K562 (cell line): ENCODE data around the gene ZIC3. TPM values are rescaled to one million over a fixed set of nuclear protein-coding genes. Genes with fewer than 3 reads are reported as not detected.

ENCODE experiments used
- ATAC-seq: fragments of 200-7000 bp; cut with Tn5 transposase; 3 replicates; pipeline ENCODE4 v1.9.1; 2020; ENCODE audit warnings: moderate library complexity
- BruUV-seq: library from RNA; stranded (reverse); fragments of 400-500 nt; replicated peaks from 2 replicates; lab custom pipeline; 2021; lab: Mats Ljungman, UMichigan
- CTCF ChIA-PET: fragments of 300-600 bp; formaldehyde crosslinking; extraction: SDS; loops from one replicate; lab custom pipeline; 2021; ENCODE audit warnings: low intra/inter-chr PET ratio; lab: Yijun Ruan, JAX
- POLR2A ChIA-PET: fragments of 300-600, 350-650 bp; sonication (Branson Sonifier 250); formaldehyde crosslinking; extraction: SDS; loops from one replicate; lab custom pipeline; 2021; ENCODE audit warnings: antibody characterized with exemption, inconsistent platforms; lab: Yijun Ruan, JAX
- DNase-seq, 4 experiments: peaks; one replicate each; pipeline versions ENCODE4 v3.0.0 to v3.0.0-alpha.2; 2011 to 2018; ENCODE audit warnings: low spot score in 3 of 4, mixed read lengths in 3 of 4; ENCODE audit errors: extremely low read depth in 1 of 4
- FAIRE-seq: peaks from 2 replicates; lab custom pipeline; 2011; peaks lifted over from hg19 to GRCh38; lab: Jason Lieb, UNC
- H2AFZ ChIP-seq: 2 replicates; pipeline ENCODE4 v1.6.0; 2011; ENCODE audit warnings: low read depth, low read length, control low read depth, inconsistent platforms
- H3K27ac ChIP-seq: fragments of 200-600 bp; 3 replicates; pipeline ENCODE4 v1.8.0; 2011; ENCODE audit warnings: low read depth, mild to moderate bottlenecking, control low read depth, inconsistent platforms, low read length, moderate library complexity, mixed read lengths; ENCODE audit errors: extremely low read depth
- H3K27me3 ChIP-seq, 2 experiments: fragments of 300-600 bp in 1 of 2; 2 replicates in 1 of 2; 3 replicates in 1 of 2; pipeline versions ENCODE4 v1.6.0 to v1.8.0; 2011; ENCODE audit warnings: inconsistent platforms in 2 of 2, low read length in 2 of 2, mild to moderate bottlenecking in 1 of 2, mixed read lengths in 1 of 2, moderate library complexity in 1 of 2; ENCODE audit not compliant: control insufficient read depth in 2 of 2, insufficient read depth in 2 of 2
- H3K36me3 ChIP-seq: fragments of 300-600 bp; 3 replicates; pipeline ENCODE4 v1.8.0; 2011; ENCODE audit warnings: mild to moderate bottlenecking, low read length, inconsistent platforms; ENCODE audit not compliant: control insufficient read depth, insufficient read depth
- H3K4me1 ChIP-seq, 2 experiments: fragments of 200-600 bp in 1 of 2; replicated peaks in 1 of 2; 2 replicates in 1 of 2; 3 replicates in 1 of 2; pipeline versions ENCODE4 v1.5.1 to v1.8.0; 2011; ENCODE audit warnings: inconsistent platforms in 2 of 2, low read length in 2 of 2, mild to moderate bottlenecking in 1 of 2, mixed read lengths in 1 of 2, moderate library complexity in 1 of 2; ENCODE audit not compliant: control insufficient read depth in 2 of 2, insufficient read depth in 2 of 2
- H3K4me2 ChIP-seq: 2 replicates; pipeline ENCODE4 v1.6.1; 2011; ENCODE audit warnings: low read length, control low read depth, inconsistent platforms, mixed read lengths; ENCODE audit not compliant: insufficient read depth
- H3K4me3 ChIP-seq: fragments of 200-600 bp; sonication (generic), shearing (Covaris generic); 2 replicates; pipeline ENCODE4 v1.5.1; 2016; ENCODE audit warnings: control low read depth, inconsistent platforms
- H3K79me2 ChIP-seq: fragments of 200-600 bp; 3 replicates; pipeline ENCODE4 v1.8.0; 2011; ENCODE audit warnings: low read length, inconsistent platforms; ENCODE audit not compliant: control insufficient read depth, insufficient read depth
- H3K9ac ChIP-seq, 2 experiments: 2 replicates each; pipeline versions ENCODE4 v1.6.0 to v1.6.1; 2011; ENCODE audit warnings: low read depth in 2 of 2, low read length in 2 of 2, control low read depth in 1 of 2, inconsistent platforms in 1 of 2, mild to moderate bottlenecking in 1 of 2, mixed read lengths in 1 of 2; ENCODE audit not compliant: insufficient read depth in 1 of 2
- H3K9me1 ChIP-seq: one replicate; pipeline ENCODE4 v1.6.0; 2011; ENCODE audit warnings: inconsistent platforms, mild to moderate bottlenecking, low read length, moderate library complexity; ENCODE audit not compliant: control insufficient read depth, insufficient read depth
- H3K9me3 ChIP-seq: replicated peaks from 2 replicates; pipeline ENCODE4 v1.5.1; 2011; ENCODE audit warnings: low read depth, low read length, inconsistent platforms; ENCODE audit not compliant: control insufficient read depth, insufficient read depth
- H4K20me1 ChIP-seq: replicated peaks from 2 replicates; pipeline ENCODE4 v1.6.1; 2011; ENCODE audit warnings: low read length, inconsistent platforms, mixed read lengths; ENCODE audit not compliant: control insufficient read depth, insufficient read depth
- BCOR ChIP-seq: fragments of 450-650 bp; IDR thresholded peaks from 2 replicates; pipeline ENCODE4 v1.6.1; 2016
- CBX1 ChIP-seq: sonication (generic); IDR thresholded peaks from 2 replicates; pipeline ENCODE4 v1.6.1; 2016; ENCODE audit warnings: antibody characterized with exemption, low read depth, mild to moderate bottlenecking
- DPF2 ChIP-seq: fragments of 450-650 bp; IDR thresholded peaks from 2 replicates; pipeline ENCODE4 v1.6.1; 2016
- FOXJ3 ChIP-seq: sonication (generic); formaldehyde crosslinking; IDR thresholded peaks from 2 replicates; pipeline ENCODE4 v1.4.0; 2020; ENCODE audit warnings: mild to moderate bottlenecking, missing genetic modification reagents
- HDAC1 ChIP-seq, 2 experiments: fragments of 450-650 bp; IDR thresholded peaks; 2 replicates each; pipeline ENCODE4 v1.6.1; 2016 to 2017; ENCODE audit warnings: inconsistent platforms in 1 of 2, mild to moderate bottlenecking in 1 of 2, moderate library complexity in 1 of 2
- NFE2L1 ChIP-seq: fragments of 450-650 bp; IDR thresholded peaks from 2 replicates; pipeline ENCODE4 v1.6.1; 2016; ENCODE audit warnings: missing genetic modification characterization, low read depth, mild to moderate bottlenecking, missing compliant biosample characterization, moderate library complexity, borderline replicate concordance
- PHTF2 ChIP-seq: fragments of 250-450 bp; sonication (Bioruptor Pico); IDR thresholded peaks from 2 replicates; pipeline ENCODE4 v1.5.0; 2021; ENCODE audit warnings: mild to moderate bottlenecking
- TEAD1 ChIP-seq, 2 experiments: fragments of 450-650 bp in 1 of 2; sonication (generic) in 1 of 2; formaldehyde crosslinking; IDR thresholded peaks; 2 replicates each; pipeline versions ENCODE4 v1.4.0 to v1.8.0; 2020 to 2022; ENCODE audit warnings: mild to moderate bottlenecking in 2 of 2, missing genetic modification reagents in 1 of 2
- WHSC1 ChIP-seq: IDR thresholded peaks from one replicate; pipeline ENCODE4 v1.6.1; 2012; ENCODE audit warnings: low read length, control low read depth, inconsistent platforms
- ZBED1 ChIP-seq: IDR thresholded peaks from 2 replicates; pipeline ENCODE4 v1.6.1; 2014
- ZSCAN29 ChIP-seq: fragments of 450-650 bp; IDR thresholded peaks from 2 replicates; pipeline ENCODE4 v1.6.1; 2017
- WGBS: fragments of 100-300 bp; shearing (Covaris generic); methylation state at CpG from one replicate; pipeline ENCODE4 v1.1.6; 2016; ENCODE audit warnings: low coverage, mixed read lengths; ENCODE audit not compliant: insufficient coverage; ENCODE audit errors: missing lambda C conversion rate; 5-methylcytosine and 5-hydroxymethylcytosine counted together
- in situ Hi-C: fragments of 300-500 bp; cut with MboI; formaldehyde crosslinking; loops from 4 replicates; pipeline ENCODE4 v1.15.0; 2018; ENCODE audit warnings: inconsistent platforms, mixed read lengths
- intact Hi-C: fragments of 100-400 bp; cut with micrococcal nuclease; formaldehyde crosslinking; loops from 2 replicates; pipeline ENCODE4 v1.14.2; 2022
- polyA plus RNA-seq, 8 experiments: library from polyadenylated mRNA; depleted of rRNA in 4 of 8; stranded (reverse) in 5 of 8; unstranded in 3 of 8; fragments of >200 nt; fragmentation: Nextera tagmentation in 2 of 8; fragmentation: Illumina TruSeq in 1 of 8; extraction: Ambion mirVana in 2 of 8; extraction: Trizol in 1 of 8; gene quantifications; 2 replicates each; pipeline versions ENCODE4 v1.2.1 to v1.2.3, GENCODE V29; 2011 to 2014; ENCODE audit warnings: inconsistent platforms in 1 of 8, missing spikeins in 1 of 8
- total RNA-seq, 7 experiments: library from RNA; depleted of rRNA in 6 of 7; stranded (reverse); fragments of >200 nt in 6 of 7; fragmentation: Illumina TruSeq in 2 of 7; extraction: Trizol in 2 of 7; gene quantifications; 2 replicates each; pipeline versions ENCODE4 v1.2.1 to v1.2.3, GENCODE V29; 2011 to 2021; ENCODE audit warnings: low replicate concordance in 1 of 7
- TF ChIP-seq, protein P1 (sequence below): sonication (generic); formaldehyde crosslinking; IDR thresholded peaks from 2 replicates; pipeline ENCODE4 v1.8.0; 2023; ENCODE audit warnings: mild to moderate bottlenecking, missing genetic modification reagents
- TF ChIP-seq, protein P2 (sequence below), 2 experiments: IDR thresholded peaks; 2 replicates each; pipeline ENCODE4 v1.6.1; 2011; ENCODE audit warnings: borderline replicate concordance in 1 of 2, control low read depth in 1 of 2, low read depth in 1 of 2, low read length in 1 of 2, mild to moderate bottlenecking in 1 of 2, mixed read lengths in 1 of 2, moderate library complexity in 1 of 2; ENCODE audit not compliant: insufficient read depth in 1 of 2, insufficient read length in 1 of 2, poor library complexity in 1 of 2, severe bottlenecking in 1 of 2; ENCODE audit errors: extremely low read depth in 1 of 2
- TF ChIP-seq, protein P3 (sequence below): fragments of 450-650 bp; IDR thresholded peaks from 2 replicates; pipeline ENCODE4 v1.6.1; 2016
- TF ChIP-seq, protein P4 (sequence below): fragments of 250-450 bp; sonication (Bioruptor Pico); IDR thresholded peaks from 2 replicates; pipeline ENCODE4 v1.9.0; 2021; ENCODE audit warnings: mild to moderate bottlenecking, inconsistent platforms

Gene ZIC3
- total and polyA plus RNA-seq, 9 of the 15 experiments (the other 6 are each of a cell fraction or from before 2014, with no cell fraction given) = not detected

DNA sequence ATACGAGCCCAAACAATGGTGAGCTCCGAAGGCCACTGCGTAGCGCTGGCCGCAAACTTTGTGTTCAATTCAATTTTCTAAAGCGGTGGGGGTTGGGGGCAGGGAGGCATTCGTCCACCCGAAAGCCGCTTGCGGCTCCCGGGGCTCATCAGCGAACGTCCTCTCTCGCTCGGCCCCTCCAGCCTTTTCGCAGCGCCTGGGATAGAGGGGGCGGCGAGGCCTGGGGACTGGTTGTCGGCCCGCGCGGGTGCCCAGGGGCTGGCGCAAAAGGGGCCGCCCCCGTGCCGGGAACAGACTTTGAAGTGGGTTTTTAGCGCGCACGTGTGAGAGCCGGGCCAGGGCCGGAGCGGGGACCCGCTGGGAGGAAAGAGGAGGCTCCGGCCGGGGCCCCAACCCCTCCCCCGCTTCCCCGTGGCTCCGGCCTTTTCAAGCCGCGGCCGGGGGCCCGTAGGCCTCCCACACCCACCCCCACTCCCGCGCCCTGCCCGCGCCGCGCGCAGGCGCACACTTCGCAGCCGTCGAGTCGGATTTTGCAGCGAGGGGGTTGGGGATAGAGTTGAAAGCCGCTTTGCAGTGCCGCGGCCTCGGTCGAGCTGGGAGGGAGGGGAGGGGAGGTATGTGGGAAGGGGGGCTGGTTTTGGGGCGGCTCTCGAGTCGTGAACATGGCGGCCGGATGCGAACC is 8.3 kb downstream of the ZIC3 start:
- H3K4me3 ChIP-seq = no peak overlapping the region
- no peaks in the 10 kb centered on the region for H3K9me1 ChIP-seq
- H3K79me2 ChIP-seq = no peaks in the 10 kb centered on the region
- ChIA-PET CTCF (no interaction called here), POLR2A (no interaction called here)
- BruUV-seq = no TSS peak
- no peak overlapping the region for H3K27ac ChIP-seq
- FAIRE-seq (no peak), DNase-seq (no peak), ATAC-seq (no peak)
- no peaks in the 10 kb centered on the region for H4K20me1 ChIP-seq
- no peak overlapping the region for H2AFZ ChIP-seq
- H3K9ac ChIP-seq = no peak overlapping the region
- 3% methylated on average over 3 of the region's 67 CpGs for WGBS
- H3K4me2 ChIP-seq = no peak overlapping the region
- H3K4me1 ChIP-seq = no peaks in the 10 kb centered on the region
- no peaks in the 10 kb centered on the region for H3K27me3 ChIP-seq
- H3K9me3 ChIP-seq = no peaks in the 10 kb centered on the region
- no peak for TF ChIP-seq WHSC1
- TF ChIP-seq DPF2 = no peak
- TF ChIP-seq, protein P1, sequence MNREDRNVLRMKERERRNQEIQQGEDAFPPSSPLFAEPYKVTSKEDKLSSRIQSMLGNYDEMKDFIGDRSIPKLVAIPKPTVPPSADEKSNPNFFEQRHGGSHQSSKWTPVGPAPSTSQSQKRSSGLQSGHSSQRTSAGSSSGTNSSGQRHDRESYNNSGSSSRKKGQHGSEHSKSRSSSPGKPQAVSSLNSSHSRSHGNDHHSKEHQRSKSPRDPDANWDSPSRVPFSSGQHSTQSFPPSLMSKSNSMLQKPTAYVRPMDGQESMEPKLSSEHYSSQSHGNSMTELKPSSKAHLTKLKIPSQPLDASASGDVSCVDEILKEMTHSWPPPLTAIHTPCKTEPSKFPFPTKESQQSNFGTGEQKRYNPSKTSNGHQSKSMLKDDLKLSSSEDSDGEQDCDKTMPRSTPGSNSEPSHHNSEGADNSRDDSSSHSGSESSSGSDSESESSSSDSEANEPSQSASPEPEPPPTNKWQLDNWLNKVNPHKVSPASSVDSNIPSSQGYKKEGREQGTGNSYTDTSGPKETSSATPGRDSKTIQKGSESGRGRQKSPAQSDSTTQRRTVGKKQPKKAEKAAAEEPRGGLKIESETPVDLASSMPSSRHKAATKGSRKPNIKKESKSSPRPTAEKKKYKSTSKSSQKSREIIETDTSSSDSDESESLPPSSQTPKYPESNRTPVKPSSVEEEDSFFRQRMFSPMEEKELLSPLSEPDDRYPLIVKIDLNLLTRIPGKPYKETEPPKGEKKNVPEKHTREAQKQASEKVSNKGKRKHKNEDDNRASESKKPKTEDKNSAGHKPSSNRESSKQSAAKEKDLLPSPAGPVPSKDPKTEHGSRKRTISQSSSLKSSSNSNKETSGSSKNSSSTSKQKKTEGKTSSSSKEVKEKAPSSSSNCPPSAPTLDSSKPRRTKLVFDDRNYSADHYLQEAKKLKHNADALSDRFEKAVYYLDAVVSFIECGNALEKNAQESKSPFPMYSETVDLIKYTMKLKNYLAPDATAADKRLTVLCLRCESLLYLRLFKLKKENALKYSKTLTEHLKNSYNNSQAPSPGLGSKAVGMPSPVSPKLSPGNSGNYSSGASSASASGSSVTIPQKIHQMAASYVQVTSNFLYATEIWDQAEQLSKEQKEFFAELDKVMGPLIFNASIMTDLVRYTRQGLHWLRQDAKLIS (CRISPR knock-in tag) = no peak
- no peak for TF ChIP-seq ZBED1
- TF ChIP-seq, protein P2, sequence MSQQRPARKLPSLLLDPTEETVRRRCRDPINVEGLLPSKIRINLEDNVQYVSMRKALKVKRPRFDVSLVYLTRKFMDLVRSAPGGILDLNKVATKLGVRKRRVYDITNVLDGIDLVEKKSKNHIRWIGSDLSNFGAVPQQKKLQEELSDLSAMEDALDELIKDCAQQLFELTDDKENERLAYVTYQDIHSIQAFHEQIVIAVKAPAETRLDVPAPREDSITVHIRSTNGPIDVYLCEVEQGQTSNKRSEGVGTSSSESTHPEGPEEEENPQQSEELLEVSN (IDR thresholded peaks at IDR 0.05; ENCODE audit: borderline replicate concordance in 1 of 2, extremely low read depth in 1 of 2, insufficient read depth in 1 of 2, insufficient read length in 1 of 2, low read depth in 1 of 2, low read length in 1 of 2, poor library complexity in 1 of 2, severe bottlenecking in 1 of 2) = no peak
- TF ChIP-seq PHTF2 (CRISPR knock-in tag) = no peak
- TF ChIP-seq, protein P3, sequence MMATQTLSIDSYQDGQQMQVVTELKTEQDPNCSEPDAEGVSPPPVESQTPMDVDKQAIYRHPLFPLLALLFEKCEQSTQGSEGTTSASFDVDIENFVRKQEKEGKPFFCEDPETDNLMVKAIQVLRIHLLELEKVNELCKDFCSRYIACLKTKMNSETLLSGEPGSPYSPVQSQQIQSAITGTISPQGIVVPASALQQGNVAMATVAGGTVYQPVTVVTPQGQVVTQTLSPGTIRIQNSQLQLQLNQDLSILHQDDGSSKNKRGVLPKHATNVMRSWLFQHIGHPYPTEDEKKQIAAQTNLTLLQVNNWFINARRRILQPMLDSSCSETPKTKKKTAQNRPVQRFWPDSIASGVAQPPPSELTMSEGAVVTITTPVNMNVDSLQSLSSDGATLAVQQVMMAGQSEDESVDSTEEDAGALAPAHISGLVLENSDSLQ = no peak
- TF ChIP-seq HDAC1 (IDR thresholded peaks at IDR 0.05) = no peak
- no peak for TF ChIP-seq ZSCAN29
- TF ChIP-seq, protein P4, sequence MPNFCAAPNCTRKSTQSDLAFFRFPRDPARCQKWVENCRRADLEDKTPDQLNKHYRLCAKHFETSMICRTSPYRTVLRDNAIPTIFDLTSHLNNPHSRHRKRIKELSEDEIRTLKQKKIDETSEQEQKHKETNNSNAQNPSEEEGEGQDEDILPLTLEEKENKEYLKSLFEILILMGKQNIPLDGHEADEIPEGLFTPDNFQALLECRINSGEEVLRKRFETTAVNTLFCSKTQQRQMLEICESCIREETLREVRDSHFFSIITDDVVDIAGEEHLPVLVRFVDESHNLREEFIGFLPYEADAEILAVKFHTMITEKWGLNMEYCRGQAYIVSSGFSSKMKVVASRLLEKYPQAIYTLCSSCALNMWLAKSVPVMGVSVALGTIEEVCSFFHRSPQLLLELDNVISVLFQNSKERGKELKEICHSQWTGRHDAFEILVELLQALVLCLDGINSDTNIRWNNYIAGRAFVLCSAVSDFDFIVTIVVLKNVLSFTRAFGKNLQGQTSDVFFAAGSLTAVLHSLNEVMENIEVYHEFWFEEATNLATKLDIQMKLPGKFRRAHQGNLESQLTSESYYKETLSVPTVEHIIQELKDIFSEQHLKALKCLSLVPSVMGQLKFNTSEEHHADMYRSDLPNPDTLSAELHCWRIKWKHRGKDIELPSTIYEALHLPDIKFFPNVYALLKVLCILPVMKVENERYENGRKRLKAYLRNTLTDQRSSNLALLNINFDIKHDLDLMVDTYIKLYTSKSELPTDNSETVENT (CRISPR knock-in tag) = no peak
- no peak for TF ChIP-seq BCOR
- TF ChIP-seq FOXJ3 (CRISPR knock-in tag) = no peak
- no peak for TF ChIP-seq CBX1
- no peak for TF ChIP-seq TEAD1 (CRISPR knock-in tag; IDR thresholded peaks at IDR 0.05)
- no peak for TF ChIP-seq NFE2L1 (tag)
- no peaks in the 10 kb centered on the region for H3K36me3 ChIP-seq
- in situ Hi-C loops (no loop called here), intact Hi-C loops (no loop called here)
